Measurements from ENCODE around the gene ARRB1.

DNA sequence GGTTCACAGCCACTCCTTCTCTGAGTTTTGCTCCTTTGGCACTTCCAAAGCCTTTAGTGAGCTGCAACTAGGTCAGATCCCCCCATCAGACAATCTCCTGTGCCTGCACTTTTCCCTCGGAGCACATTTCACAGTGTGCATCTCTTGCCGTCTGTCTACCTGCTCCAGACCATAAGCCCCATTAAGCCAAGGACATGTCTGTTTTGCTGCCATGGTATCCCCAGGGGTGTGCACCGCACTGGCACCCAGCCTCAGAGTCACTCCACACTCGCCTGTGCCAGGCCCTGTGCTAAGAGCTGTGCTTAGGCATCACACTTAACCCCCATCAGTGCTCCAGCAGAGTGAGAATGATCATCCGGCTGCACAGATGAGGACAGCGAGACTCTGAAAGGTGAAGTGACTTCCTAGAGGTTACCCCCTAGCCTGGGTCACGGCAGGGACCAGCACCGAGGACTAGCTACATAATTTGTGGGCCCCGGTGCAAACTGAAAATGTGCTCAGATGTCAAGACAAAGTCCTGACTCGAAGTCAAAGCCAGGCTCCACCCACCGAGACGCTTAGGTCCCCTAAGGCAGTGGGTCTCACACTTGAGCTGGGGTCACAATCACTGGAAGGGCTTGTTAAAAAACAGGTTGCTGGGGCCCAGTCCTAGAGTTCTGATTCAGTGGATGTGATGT lies 33.9 kb downstream of the ARRB1 start:
- TF ChIP-seq, protein P1, sequence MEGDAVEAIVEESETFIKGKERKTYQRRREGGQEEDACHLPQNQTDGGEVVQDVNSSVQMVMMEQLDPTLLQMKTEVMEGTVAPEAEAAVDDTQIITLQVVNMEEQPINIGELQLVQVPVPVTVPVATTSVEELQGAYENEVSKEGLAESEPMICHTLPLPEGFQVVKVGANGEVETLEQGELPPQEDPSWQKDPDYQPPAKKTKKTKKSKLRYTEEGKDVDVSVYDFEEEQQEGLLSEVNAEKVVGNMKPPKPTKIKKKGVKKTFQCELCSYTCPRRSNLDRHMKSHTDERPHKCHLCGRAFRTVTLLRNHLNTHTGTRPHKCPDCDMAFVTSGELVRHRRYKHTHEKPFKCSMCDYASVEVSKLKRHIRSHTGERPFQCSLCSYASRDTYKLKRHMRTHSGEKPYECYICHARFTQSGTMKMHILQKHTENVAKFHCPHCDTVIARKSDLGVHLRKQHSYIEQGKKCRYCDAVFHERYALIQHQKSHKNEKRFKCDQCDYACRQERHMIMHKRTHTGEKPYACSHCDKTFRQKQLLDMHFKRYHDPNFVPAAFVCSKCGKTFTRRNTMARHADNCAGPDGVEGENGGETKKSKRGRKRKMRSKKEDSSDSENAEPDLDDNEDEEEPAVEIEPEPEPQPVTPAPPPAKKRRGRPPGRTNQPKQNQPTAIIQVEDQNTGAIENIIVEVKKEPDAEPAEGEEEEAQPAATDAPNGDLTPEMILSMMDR (IDR thresholded peaks at IDR 0.05; ENCODE audit: low read depth, low read length) = no peak
- no peak for TF ChIP-seq EZH2phosphoT487 (IDR thresholded peaks at IDR 0.05; ENCODE audit: low read depth)

Data from OCI-LY3 (cell line).